ENCODE data around the gene VSNL1. TPM values are rescaled to one million over a fixed set of nuclear protein-coding genes. Genes with fewer than 3 reads are reported as not detected.

VSNL1 gene
- polyA plus RNA-seq, 1 of the 3 experiments (the other 2 are of a cell fraction) = 1.3 TPM

DNA sequence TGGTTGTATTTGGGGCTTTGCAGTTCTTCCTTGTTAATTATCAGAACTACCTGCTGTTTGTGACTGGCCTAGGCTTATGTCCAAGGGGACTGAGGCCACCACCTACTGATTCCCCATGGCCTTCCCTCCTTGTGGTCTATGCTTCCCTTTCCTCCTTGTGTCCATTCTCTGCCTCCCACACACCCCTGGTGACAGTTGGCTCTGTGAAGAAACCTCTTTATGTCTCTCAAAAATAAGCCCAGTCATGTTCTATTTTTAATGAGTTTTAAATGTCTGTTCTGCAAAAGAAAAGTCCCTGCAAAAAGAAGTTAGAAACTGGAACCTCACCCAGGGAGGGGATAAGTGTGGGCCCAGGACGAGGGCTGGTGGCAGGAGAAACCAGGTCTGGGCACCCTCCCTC, 108.1 kb downstream of the VSNL1 start (continued):
- TF ChIP-seq, protein P1, sequence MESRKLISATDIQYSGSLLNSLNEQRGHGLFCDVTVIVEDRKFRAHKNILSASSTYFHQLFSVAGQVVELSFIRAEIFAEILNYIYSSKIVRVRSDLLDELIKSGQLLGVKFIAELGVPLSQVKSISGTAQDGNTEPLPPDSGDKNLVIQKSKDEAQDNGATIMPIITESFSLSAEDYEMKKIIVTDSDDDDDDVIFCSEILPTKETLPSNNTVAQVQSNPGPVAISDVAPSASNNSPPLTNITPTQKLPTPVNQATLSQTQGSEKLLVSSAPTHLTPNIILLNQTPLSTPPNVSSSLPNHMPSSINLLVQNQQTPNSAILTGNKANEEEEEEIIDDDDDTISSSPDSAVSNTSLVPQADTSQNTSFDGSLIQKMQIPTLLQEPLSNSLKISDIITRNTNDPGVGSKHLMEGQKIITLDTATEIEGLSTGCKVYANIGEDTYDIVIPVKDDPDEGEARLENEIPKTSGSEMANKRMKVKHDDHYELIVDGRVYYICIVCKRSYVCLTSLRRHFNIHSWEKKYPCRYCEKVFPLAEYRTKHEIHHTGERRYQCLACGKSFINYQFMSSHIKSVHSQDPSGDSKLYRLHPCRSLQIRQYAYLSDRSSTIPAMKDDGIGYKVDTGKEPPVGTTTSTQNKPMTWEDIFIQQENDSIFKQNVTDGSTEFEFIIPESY (IDR thresholded peaks at IDR 0.05; ENCODE audit: borderline replicate concordance, low read depth) = no peak
- TF ChIP-seq FOXM1 (IDR thresholded peaks at IDR 0.05; ENCODE audit: low read depth) (no peak), FOXJ3 (CRISPR knock-in tag; IDR thresholded peaks at IDR 0.05) (no peak), TAF1 (IDR thresholded peaks at IDR 0.05; ENCODE audit: borderline replicate concordance, low read depth, low read length) (no peak)

DNA sequence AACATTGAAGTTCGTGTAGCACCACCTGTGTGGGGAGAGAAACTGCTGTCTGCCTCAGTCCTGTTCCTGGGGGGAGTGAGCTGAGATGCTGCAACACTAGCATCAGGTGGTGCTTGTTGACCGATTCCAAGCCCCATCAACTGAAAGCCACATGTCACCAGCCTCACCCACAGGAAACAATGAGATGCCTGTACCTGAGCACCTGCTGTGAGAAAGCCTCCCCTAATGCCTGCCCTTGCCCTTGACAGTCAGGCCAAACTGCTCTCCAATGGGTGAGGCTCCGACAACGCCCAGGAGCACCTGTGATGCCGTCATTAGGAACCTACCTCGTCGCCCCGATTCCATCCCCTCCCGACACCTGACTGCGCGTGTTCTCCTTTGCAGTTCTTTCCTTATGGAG, 108.5 kb downstream of the VSNL1 start:
- no peaks in the 10 kb centered on the region for H3K9me2 ChIP-seq
- H4K20me1 ChIP-seq (ENCODE audit: insufficient read depth) = no peaks in the 10 kb centered on the region
- H3K27ac ChIP-seq (ENCODE audit: low read depth in 2 of 2, low read length in 1 of 2) = no peak overlapping the region
- H2AFZ ChIP-seq (ENCODE audit: low read depth) = no peak overlapping the region
- no peak for TF ChIP-seq TAF1 (IDR thresholded peaks at IDR 0.05; ENCODE audit: borderline replicate concordance, low read depth, low read length)
- no peak for TF ChIP-seq GATA2 (CRISPR knock-in tag; IDR thresholded peaks at IDR 0.05)
- TF ChIP-seq, protein P2, sequence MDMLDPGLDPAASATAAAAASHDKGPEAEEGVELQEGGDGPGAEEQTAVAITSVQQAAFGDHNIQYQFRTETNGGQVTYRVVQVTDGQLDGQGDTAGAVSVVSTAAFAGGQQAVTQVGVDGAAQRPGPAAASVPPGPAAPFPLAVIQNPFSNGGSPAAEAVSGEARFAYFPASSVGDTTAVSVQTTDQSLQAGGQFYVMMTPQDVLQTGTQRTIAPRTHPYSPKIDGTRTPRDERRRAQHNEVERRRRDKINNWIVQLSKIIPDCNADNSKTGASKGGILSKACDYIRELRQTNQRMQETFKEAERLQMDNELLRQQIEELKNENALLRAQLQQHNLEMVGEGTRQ (IDR thresholded peaks at IDR 0.05; ENCODE audit: borderline replicate concordance, low read depth, low read length) = no peak
- TF ChIP-seq TCF12 (IDR thresholded peaks at IDR 0.05) = no peak
- TF ChIP-seq TEAD4 (IDR thresholded peaks at IDR 0.05; ENCODE audit: borderline replicate concordance, insufficient read depth) = no peak
- no peak for TF ChIP-seq RFX5 (IDR thresholded peaks at IDR 0.05; ENCODE audit: low read length)
- no peaks in the 10 kb centered on the region for H3K36me3 ChIP-seq (replicated peaks in 1 of 2; ENCODE audit: control insufficient read depth in 1 of 2, insufficient read depth in 2 of 2, low read length in 1 of 2)
- peaks cover 0 to 19% of the 10 kb centered on the region in 2 experiments; a peak in 2 of 4 replicates for H3K4me1 ChIP-seq (ENCODE audit: control insufficient read depth in 1 of 2, insufficient read depth in 2 of 2, low read depth in 1 of 2, low read length in 1 of 2)
- H3K9ac ChIP-seq = no peak overlapping the region
- DNase-seq = no peak
- no peak overlapping the region for H3K4me2 ChIP-seq
- H3F3A ChIP-seq (replicated peaks; ENCODE audit: insufficient read depth) = no peaks in the 10 kb centered on the region
- no peaks in the 10 kb centered on the region for H3K27me3 ChIP-seq (ENCODE audit: insufficient read depth)
- CTCF ChIA-PET = interaction anchor here (23.6 kb wide), 1 partner anchor 21 kb away, joined by 471 read pairs; no protein-coding TSS in a partner anchor
- no peaks in the 10 kb centered on the region for H3K79me2 ChIP-seq (ENCODE audit: insufficient read depth)
- H3K4me3 ChIP-seq (ENCODE audit: low read depth in 2 of 2, low read length in 1 of 2) = no peak overlapping the region
- 98% methylated on average over 10 of the region's 11 CpGs for WGBS (ENCODE audit: low lambda C conversion rate)
- H3K9me3 ChIP-seq = no peaks in the 10 kb centered on the region
- POLR2A ChIA-PET = no interaction called here

DNA sequence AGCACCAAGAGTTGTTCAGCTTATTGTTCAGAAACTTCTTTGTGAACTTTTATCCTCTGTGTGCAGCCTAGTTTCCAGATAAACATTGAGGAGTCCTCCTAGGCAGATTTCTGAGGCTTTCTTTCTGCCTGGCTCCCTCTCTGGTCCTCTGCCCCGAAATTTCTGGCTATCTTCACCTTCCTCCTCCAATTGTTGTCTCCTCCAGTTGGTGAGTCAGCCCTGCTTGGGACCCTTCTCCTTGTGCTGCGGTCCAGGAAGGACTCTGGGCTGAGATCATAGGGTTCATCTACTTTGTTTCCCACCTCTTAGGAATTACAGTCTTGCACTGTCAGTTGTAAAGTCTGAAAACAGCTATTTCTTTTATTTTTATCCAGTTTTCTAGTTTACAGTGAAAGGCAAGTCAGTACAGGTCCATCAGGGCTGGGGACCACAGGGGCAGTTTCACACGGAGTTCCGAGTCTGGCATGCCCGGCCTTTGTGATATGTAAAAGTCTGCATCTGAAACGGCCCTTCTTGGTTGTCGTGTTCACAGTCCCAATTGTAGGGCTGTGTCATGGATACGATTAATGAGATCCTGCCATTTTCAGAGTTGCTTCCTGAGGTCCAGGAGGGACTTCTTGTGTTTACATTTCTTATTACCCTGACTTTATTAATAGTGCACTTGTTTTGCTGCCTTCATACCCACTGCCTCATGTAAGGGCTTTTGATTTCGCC, 112.3 kb downstream of the VSNL1 start:
- Histone ChIP-seq H3K79me2 (ENCODE audit: insufficient read depth) (no peaks in the 10 kb centered on the region), H3K9me2 (no peaks in the 10 kb centered on the region), H3K36me3 (replicated peaks in 1 of 2; ENCODE audit: control insufficient read depth in 1 of 2, insufficient read depth in 2 of 2, low read length in 1 of 2) (peaks cover 0 to 3% of the 10 kb centered on the region in 2 experiments), H3K27ac (ENCODE audit: low read depth in 2 of 2, low read length in 1 of 2) (no peak overlapping the region), H3K4me3 (ENCODE audit: low read depth in 2 of 2, low read length in 1 of 2) (no peak overlapping the region), H3K4me2 (no peak overlapping the region), H3K9me3 (no peaks in the 10 kb centered on the region), H4K20me1 (ENCODE audit: insufficient read depth) (no peaks in the 10 kb centered on the region), H3K27me3 (ENCODE audit: insufficient read depth) (no peaks in the 10 kb centered on the region), H3F3A (replicated peaks; ENCODE audit: insufficient read depth) (no peaks in the 10 kb centered on the region), H3K4me1 (ENCODE audit: control insufficient read depth in 1 of 2, insufficient read depth in 2 of 2, low read depth in 1 of 2, low read length in 1 of 2) (no peaks in the 10 kb centered on the region), H2AFZ (ENCODE audit: low read depth) (no peak overlapping the region), H3K9ac (no peak overlapping the region)
- DNase-seq = no peak
- ChIA-PET POLR2A (no interaction called here), CTCF (interaction anchor here (0.8 to 23.6 kb wide), 3 partner anchors 10 to 27 kb away, joined by 3 to 471 read pairs (median 4); no protein-coding TSS in a partner anchor)
- WGBS (ENCODE audit: low lambda C conversion rate) = 91% methylated on average over 9 of the region's 9 CpGs
- TF ChIP-seq EZH2phosphoT487 (IDR thresholded peaks at IDR 0.05; ENCODE audit: borderline replicate concordance, low read depth) = no peak
- no peak for TF ChIP-seq ELF1 (IDR thresholded peaks at IDR 0.05)
- TF ChIP-seq, protein P3, sequence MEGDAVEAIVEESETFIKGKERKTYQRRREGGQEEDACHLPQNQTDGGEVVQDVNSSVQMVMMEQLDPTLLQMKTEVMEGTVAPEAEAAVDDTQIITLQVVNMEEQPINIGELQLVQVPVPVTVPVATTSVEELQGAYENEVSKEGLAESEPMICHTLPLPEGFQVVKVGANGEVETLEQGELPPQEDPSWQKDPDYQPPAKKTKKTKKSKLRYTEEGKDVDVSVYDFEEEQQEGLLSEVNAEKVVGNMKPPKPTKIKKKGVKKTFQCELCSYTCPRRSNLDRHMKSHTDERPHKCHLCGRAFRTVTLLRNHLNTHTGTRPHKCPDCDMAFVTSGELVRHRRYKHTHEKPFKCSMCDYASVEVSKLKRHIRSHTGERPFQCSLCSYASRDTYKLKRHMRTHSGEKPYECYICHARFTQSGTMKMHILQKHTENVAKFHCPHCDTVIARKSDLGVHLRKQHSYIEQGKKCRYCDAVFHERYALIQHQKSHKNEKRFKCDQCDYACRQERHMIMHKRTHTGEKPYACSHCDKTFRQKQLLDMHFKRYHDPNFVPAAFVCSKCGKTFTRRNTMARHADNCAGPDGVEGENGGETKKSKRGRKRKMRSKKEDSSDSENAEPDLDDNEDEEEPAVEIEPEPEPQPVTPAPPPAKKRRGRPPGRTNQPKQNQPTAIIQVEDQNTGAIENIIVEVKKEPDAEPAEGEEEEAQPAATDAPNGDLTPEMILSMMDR (IDR thresholded peaks at IDR 0.05) = no peak
- TF ChIP-seq NRF1 (IDR thresholded peaks at IDR 0.05; ENCODE audit: low read depth, low read length) = no peak
- TF ChIP-seq MXI1 (IDR thresholded peaks at IDR 0.05; ENCODE audit: low read depth, low read length) = no peak
- TF ChIP-seq, protein P4, sequence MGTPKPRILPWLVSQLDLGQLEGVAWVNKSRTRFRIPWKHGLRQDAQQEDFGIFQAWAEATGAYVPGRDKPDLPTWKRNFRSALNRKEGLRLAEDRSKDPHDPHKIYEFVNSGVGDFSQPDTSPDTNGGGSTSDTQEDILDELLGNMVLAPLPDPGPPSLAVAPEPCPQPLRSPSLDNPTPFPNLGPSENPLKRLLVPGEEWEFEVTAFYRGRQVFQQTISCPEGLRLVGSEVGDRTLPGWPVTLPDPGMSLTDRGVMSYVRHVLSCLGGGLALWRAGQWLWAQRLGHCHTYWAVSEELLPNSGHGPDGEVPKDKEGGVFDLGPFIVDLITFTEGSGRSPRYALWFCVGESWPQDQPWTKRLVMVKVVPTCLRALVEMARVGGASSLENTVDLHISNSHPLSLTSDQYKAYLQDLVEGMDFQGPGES (IDR thresholded peaks at IDR 0.05; ENCODE audit: low read depth, low read length) = no peak
- no peak for TF ChIP-seq JUND (IDR thresholded peaks at IDR 0.05)
- TF ChIP-seq FOXM1 (IDR thresholded peaks at IDR 0.05; ENCODE audit: low read depth) = no peak
- no peak for TF ChIP-seq TAF1 (IDR thresholded peaks at IDR 0.05; ENCODE audit: borderline replicate concordance, low read depth, low read length)
- TF ChIP-seq, protein P2 (IDR thresholded peaks at IDR 0.05; ENCODE audit: borderline replicate concordance, low read depth, low read length) = no peak
- no peak for TF ChIP-seq POLR2AphosphoS5 (IDR thresholded peaks at IDR 0.05; ENCODE audit: low read depth, low read length)
- no peak for TF ChIP-seq GABPA (IDR thresholded peaks at IDR 0.05; ENCODE audit: low read depth)

Measured in SK-N-SH (cell line).